GM12878 (cell line): ENCODE measurements around the gene HBD. TPM values are rescaled to one million over a fixed set of nuclear protein-coding genes. Genes with fewer than 3 reads are reported as not detected.

Source experiments
- ATAC-seq: fragments of 200-7000 bp; cut with Tn5 transposase; 3 replicates; pipeline ENCODE4 v1.9.1; 2020; ENCODE audit warnings: mild to moderate bottlenecking, moderate library complexity
- BruUV-seq: library from RNA; stranded (reverse); fragments of 400-500 nt; replicated peaks from 2 replicates; lab custom pipeline; 2021; lab: Mats Ljungman, UMichigan
- CTCF ChIA-PET: fragments of 300-600 bp; sonication (Branson Sonifier 250); formaldehyde crosslinking; extraction: SDS; loops from one replicate; lab custom pipeline; 2021; ENCODE audit warnings: inconsistent platforms; lab: Yijun Ruan, JAX
- POLR2A ChIA-PET: fragments of 350-600 bp; formaldehyde crosslinking; extraction: SDS; loops from one replicate; lab custom pipeline; 2021; ENCODE audit warnings: inconsistent platforms; lab: Charles Lee
- RAD21 ChIA-PET: fragments of 300-600 bp; sonication (Branson Sonifier 250); formaldehyde crosslinking; loops from one replicate; lab custom pipeline; 2023; ENCODE audit warnings: antibody characterized with exemption; ENCODE audit not compliant: unreplicated experiment; lab: Charles Lee
- SMC1A ChIA-PET: fragments of 300-600 bp; sonication (Branson Sonifier 250); formaldehyde crosslinking; loops from one replicate; lab custom pipeline; 2023; ENCODE audit not compliant: unreplicated experiment, uncharacterized antibody; lab: Charles Lee
- DNase-seq: peaks from one replicate; pipeline ENCODE4 v3.0.0-alpha.2; 2011; ENCODE audit warnings: low read depth, low spot score
- FAIRE-seq: peaks from 3 replicates; lab custom pipeline; 2011; peaks lifted over from hg19 to GRCh38; lab: Jason Lieb, UNC
- H2AFZ ChIP-seq: 2 replicates; pipeline ENCODE4 v1.6.0; 2011; ENCODE audit warnings: low read depth, low read length, control low read depth; ENCODE audit not compliant: control insufficient read depth
- H3K27ac ChIP-seq: 2 replicates; pipeline ENCODE4 v1.5.1; 2011; ENCODE audit warnings: control low read depth; ENCODE audit not compliant: control insufficient read depth, insufficient read depth
- H3K27me3 ChIP-seq, 2 experiments: replicated peaks in 1 of 2; 2 replicates each; pipeline versions ENCODE4 v1.6.0 to v1.6.1; 2011; ENCODE audit warnings: low read length in 1 of 2; ENCODE audit not compliant: control insufficient read depth in 2 of 2, insufficient read depth in 2 of 2
- H3K36me3 ChIP-seq, 2 experiments: 2 replicates each; pipeline ENCODE4 v1.5.1; 2011; ENCODE audit warnings: low read length in 1 of 2; ENCODE audit not compliant: control insufficient read depth in 2 of 2, insufficient read depth in 2 of 2
- H3K4me1 ChIP-seq: 2 replicates; pipeline ENCODE4 v1.6.1; 2011; ENCODE audit warnings: mild to moderate bottlenecking, low read length, moderate library complexity, mixed read lengths; ENCODE audit not compliant: control insufficient read depth, insufficient read depth
- H3K4me2 ChIP-seq: 2 replicates; pipeline ENCODE4 v1.6.0; 2011; ENCODE audit warnings: control low read depth; ENCODE audit not compliant: control insufficient read depth, insufficient read depth
- H3K4me3 ChIP-seq: fragments of 200-600 bp; sonication (generic); 2 replicates; pipeline ENCODE4 v1.5.1; 2016
- H3K79me2 ChIP-seq: 2 replicates; pipeline ENCODE4 v1.6.0; 2011; ENCODE audit warnings: low read length; ENCODE audit not compliant: control insufficient read depth, insufficient read depth
- H3K9ac ChIP-seq: 2 replicates; pipeline ENCODE4 v1.8.0; 2011; ENCODE audit warnings: low read length, control low read depth, mixed read lengths; ENCODE audit not compliant: control insufficient read depth, insufficient read depth
- H3K9me3 ChIP-seq: replicated peaks from 3 replicates; pipeline ENCODE4 v1.5.1; 2011; ENCODE audit warnings: mild to moderate bottlenecking, low read length; ENCODE audit not compliant: control insufficient read depth, insufficient read depth
- H4K20me1 ChIP-seq: 2 replicates; pipeline ENCODE4 v1.6.0; 2011; ENCODE audit not compliant: control insufficient read depth, insufficient read depth
- CHD1 ChIP-seq: IDR thresholded peaks from 2 replicates; pipeline ENCODE4 v1.6.1; 2012; ENCODE audit warnings: low read depth, low read length, improper control_type of control experiment
- E4F1 ChIP-seq: fragments of 450-650 bp; IDR thresholded peaks from 2 replicates; pipeline ENCODE4 v1.6.1; 2018; ENCODE audit warnings: borderline replicate concordance, mild to moderate bottlenecking; ENCODE audit not compliant: partially characterized antibody
- EP300 ChIP-seq, 2 experiments: fragments of 150-350 bp in 1 of 2; IDR thresholded peaks; 2 replicates each; pipeline ENCODE4 v1.6.1; 2011 to 2012; ENCODE audit warnings: low read depth in 2 of 2, low read length in 2 of 2, borderline replicate concordance in 1 of 2, improper control_type of control experiment in 1 of 2, inconsistent platforms in 1 of 2; ENCODE audit not compliant: control insufficient read depth in 1 of 2
- IRF4 ChIP-seq: IDR thresholded peaks from 2 replicates; pipeline ENCODE4 v1.6.1; 2011; ENCODE audit warnings: low read depth, low read length
- MYB ChIP-seq: fragments of 150-350 bp; IDR thresholded peaks from 2 replicates; pipeline ENCODE4 v1.6.1; 2014; ENCODE audit warnings: mild to moderate bottlenecking, low read depth, low read length, borderline replicate concordance
- MYC ChIP-seq: IDR thresholded peaks from 2 replicates; pipeline ENCODE4 v1.6.1; 2011; ENCODE audit warnings: mild to moderate bottlenecking, low read length, moderate library complexity, inconsistent platforms; ENCODE audit not compliant: insufficient read depth, insufficient replicate concordance, insufficient read length, severe bottlenecking
- PML ChIP-seq: IDR thresholded peaks from 2 replicates; pipeline ENCODE4 v1.6.1; 2012; ENCODE audit warnings: low read length, inconsistent platforms
- RAD51 ChIP-seq: fragments of 450-650 bp; IDR thresholded peaks from 2 replicates; pipeline ENCODE4 v1.6.1; 2016; ENCODE audit warnings: moderate library complexity, mild to moderate bottlenecking, inconsistent platforms
- RELA ChIP-seq: fragments of 450-650 bp; IDR thresholded peaks from 2 replicates; pipeline ENCODE4 v1.8.0; 2014; ENCODE audit warnings: borderline replicate concordance; ENCODE audit not compliant: partially characterized antibody
- RFX5 ChIP-seq: IDR thresholded peaks from 2 replicates; pipeline ENCODE4 v1.6.1; 2011; ENCODE audit warnings: low read depth, low read length, improper control_type of control experiment
- SREBF1 ChIP-seq: IDR thresholded peaks from 2 replicates; pipeline ENCODE4 v1.6.1; 2012; ENCODE audit warnings: mild to moderate bottlenecking, low read length
- STAT3 ChIP-seq: IDR thresholded peaks from 2 replicates; pipeline ENCODE4 v1.6.1; 2011; ENCODE audit warnings: low read depth, low read length, improper control_type of control experiment
- SUZ12 ChIP-seq: fragments of 200-600 bp; sonication (generic); IDR thresholded peaks from one replicate; pipeline ENCODE4 v1.6.1; 2018; ENCODE audit warnings: antibody characterized with exemption, mild to moderate bottlenecking; ENCODE audit not compliant: unreplicated experiment
- TCF7 ChIP-seq: IDR thresholded peaks from 2 replicates; pipeline ENCODE4 v1.6.1; 2014; ENCODE audit warnings: antibody characterized with exemption, borderline replicate concordance
- YBX1 ChIP-seq: fragments of 450-650 bp; IDR thresholded peaks from 2 replicates; pipeline ENCODE4 v1.6.1; 2016; ENCODE audit warnings: antibody characterized with exemption
- WGBS: methylation state at CpG from one replicate; pipeline ENCODE4 v1.1.6; 2016; ENCODE audit warnings: low lambda C conversion rate; ENCODE audit not compliant: insufficient replicate concordance, insufficient coverage; ENCODE audit errors: missing lambda C conversion rate; 5-methylcytosine and 5-hydroxymethylcytosine counted together
- in situ Hi-C: fragments of 300-500 bp; cut with MboI; formaldehyde crosslinking; loops from 9 replicates; pipeline ENCODE4 v1.14.3; 2018; ENCODE audit warnings: mixed read lengths
- intact Hi-C: fragments of 100-400 bp; cut with micrococcal nuclease; formaldehyde crosslinking; loops from one replicate; pipeline ENCODE4 v1.14.2; 2022; ENCODE audit not compliant: unreplicated experiment
- polyA plus RNA-seq, 11 experiments: library from polyadenylated mRNA; depleted of rRNA in 4 of 11; unstranded in 6 of 11; stranded (reverse) in 5 of 11; fragments of >200 nt; fragmentation: Nextera tagmentation in 4 of 11; fragmentation: Illumina TruSeq in 1 of 11; extraction: Ambion mirVana in 4 of 11; extraction: Trizol in 1 of 11; gene quantifications; 1 replicate in 1 of 11; 2 replicates in 10 of 11; pipeline versions ENCODE4 v1.2.1 to v1.2.3, GENCODE V29; 2011 to 2016; ENCODE audit warnings: inconsistent platforms in 2 of 11, missing spikeins in 2 of 11, low read depth in 1 of 11
- total RNA-seq, 4 experiments: library from RNA; depleted of rRNA in 3 of 4; stranded (reverse); fragments of >200 nt in 3 of 4; fragmentation: Illumina TruSeq in 1 of 4; extraction: Trizol in 1 of 4; gene quantifications; 2 replicates each; pipeline versions ENCODE4 v1.2.1 to v1.2.3, GENCODE V29; 2013 to 2021
- TF ChIP-seq, protein P1 (sequence below): fragments of 450-650 bp; IDR thresholded peaks from 2 replicates; pipeline ENCODE4 v1.6.1; 2017; ENCODE audit warnings: borderline replicate concordance
- TF ChIP-seq, protein P2 (sequence below): fragments of 150-350 bp; IDR thresholded peaks from 2 replicates; pipeline ENCODE4 v1.6.1; 2014; ENCODE audit warnings: mild to moderate bottlenecking, low read depth, low read length
- TF ChIP-seq, protein P3 (sequence below): IDR thresholded peaks from 2 replicates; pipeline ENCODE4 v1.6.1; 2011; ENCODE audit warnings: low read depth, low read length, improper control_type of control experiment, borderline replicate concordance

The HBD gene
- total and polyA plus RNA-seq, 10 of the 15 experiments (the other 5 are each of a cell fraction or from before 2014, with no cell fraction given): 0.11 to 0.32 TPM; not detected in 8

DNA sequence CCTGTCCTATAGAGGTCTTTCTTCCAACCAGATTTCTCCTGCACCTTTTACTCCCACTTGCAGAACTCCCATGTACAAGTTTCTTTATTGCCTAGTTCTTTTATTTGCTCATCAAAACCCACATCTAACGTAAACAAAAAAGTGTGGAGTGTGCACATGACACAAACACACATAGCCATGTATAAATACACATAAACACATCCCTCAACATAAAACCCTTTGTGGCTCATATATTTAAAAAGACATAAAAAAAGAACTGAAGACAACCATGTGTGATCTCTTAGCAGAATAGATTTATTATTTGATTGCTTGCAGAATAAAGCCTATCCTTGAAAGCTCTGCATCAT, 18.6 kb upstream of the HBD start:
- TF ChIP-seq RFX5 (no peak), E4F1 (no peak), MYC (no peak), EP300 (IDR thresholded peaks at IDR 0.05; ENCODE audit: borderline replicate concordance in 1 of 2, control insufficient read depth in 1 of 2, low read depth in 2 of 2, low read length in 2 of 2) (no peak), RELA (no peak), IRF4 (no peak), TCF7 (no peak), YBX1 (no peak), SUZ12 (no peak), RAD51 (no peak), CHD1 (no peak), STAT3 (no peak), MYB (no peak), SREBF1 (no peak), PML (no peak)
- TF ChIP-seq, protein P1, sequence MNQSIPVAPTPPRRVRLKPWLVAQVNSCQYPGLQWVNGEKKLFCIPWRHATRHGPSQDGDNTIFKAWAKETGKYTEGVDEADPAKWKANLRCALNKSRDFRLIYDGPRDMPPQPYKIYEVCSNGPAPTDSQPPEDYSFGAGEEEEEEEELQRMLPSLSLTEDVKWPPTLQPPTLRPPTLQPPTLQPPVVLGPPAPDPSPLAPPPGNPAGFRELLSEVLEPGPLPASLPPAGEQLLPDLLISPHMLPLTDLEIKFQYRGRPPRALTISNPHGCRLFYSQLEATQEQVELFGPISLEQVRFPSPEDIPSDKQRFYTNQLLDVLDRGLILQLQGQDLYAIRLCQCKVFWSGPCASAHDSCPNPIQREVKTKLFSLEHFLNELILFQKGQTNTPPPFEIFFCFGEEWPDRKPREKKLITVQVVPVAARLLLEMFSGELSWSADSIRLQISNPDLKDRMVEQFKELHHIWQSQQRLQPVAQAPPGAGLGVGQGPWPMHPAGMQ: no peak
- TF ChIP-seq, protein P2, sequence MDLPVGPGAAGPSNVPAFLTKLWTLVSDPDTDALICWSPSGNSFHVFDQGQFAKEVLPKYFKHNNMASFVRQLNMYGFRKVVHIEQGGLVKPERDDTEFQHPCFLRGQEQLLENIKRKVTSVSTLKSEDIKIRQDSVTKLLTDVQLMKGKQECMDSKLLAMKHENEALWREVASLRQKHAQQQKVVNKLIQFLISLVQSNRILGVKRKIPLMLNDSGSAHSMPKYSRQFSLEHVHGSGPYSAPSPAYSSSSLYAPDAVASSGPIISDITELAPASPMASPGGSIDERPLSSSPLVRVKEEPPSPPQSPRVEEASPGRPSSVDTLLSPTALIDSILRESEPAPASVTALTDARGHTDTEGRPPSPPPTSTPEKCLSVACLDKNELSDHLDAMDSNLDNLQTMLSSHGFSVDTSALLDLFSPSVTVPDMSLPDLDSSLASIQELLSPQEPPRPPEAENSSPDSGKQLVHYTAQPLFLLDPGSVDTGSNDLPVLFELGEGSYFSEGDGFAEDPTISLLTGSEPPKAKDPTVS: no peak
- TF ChIP-seq, protein P3, sequence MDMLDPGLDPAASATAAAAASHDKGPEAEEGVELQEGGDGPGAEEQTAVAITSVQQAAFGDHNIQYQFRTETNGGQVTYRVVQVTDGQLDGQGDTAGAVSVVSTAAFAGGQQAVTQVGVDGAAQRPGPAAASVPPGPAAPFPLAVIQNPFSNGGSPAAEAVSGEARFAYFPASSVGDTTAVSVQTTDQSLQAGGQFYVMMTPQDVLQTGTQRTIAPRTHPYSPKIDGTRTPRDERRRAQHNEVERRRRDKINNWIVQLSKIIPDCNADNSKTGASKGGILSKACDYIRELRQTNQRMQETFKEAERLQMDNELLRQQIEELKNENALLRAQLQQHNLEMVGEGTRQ: no peak
- TF ChIP-seq, all 136 proteins: peak for 0
- H3K27me3 ChIP-seq: no peaks in the 10 kb centered on the region
- CTCF ChIA-PET: no interaction called here
- RAD21 ChIA-PET: no interaction called here
- no peaks in the 10 kb centered on the region for H3K4me1 ChIP-seq
- SMC1A ChIA-PET: no interaction called here
- in situ Hi-C loops (no loop called here), intact Hi-C loops (no loop called here)
- WGBS: 0% methylated on average over 1 of the region's 1 CpG
- no peaks in the 10 kb centered on the region for H3K36me3 ChIP-seq
- H4K20me1 ChIP-seq: no peaks in the 10 kb centered on the region
- H3K27ac ChIP-seq: no peak overlapping the region
- FAIRE-seq (no peak), ATAC-seq (no peak), DNase-seq (no peak)
- no TSS peak for BruUV-seq
- no peak overlapping the region for H3K9ac ChIP-seq
- H2AFZ ChIP-seq: no peak overlapping the region
- POLR2A ChIA-PET: no interaction called here
- H3K9me3 ChIP-seq: no peaks in the 10 kb centered on the region
- no peaks in the 10 kb centered on the region for H3K79me2 ChIP-seq
- H3K4me3 ChIP-seq: no peak overlapping the region
- H3K4me2 ChIP-seq: no peak overlapping the region
